Prostate gland (tissue), 2 donors: ENCODE measurements around the gene CCL4.

Source experiments
- CTCF ChIP-seq, 4 experiments: fragments of 200-600 bp in 2 of 4; fragments of 450-650 bp in 2 of 4; sonication (generic) in 2 of 4; IDR thresholded peaks; 1 replicate in 3 of 4; 2 replicates in 1 of 4; pipeline ENCODE4 v1.5.1; 2016 to 2019; ENCODE audit warnings: antibody characterized with exemption in 4 of 4, mild to moderate bottlenecking in 2 of 4, moderate library complexity in 2 of 4
- POLR2AphosphoS5 ChIP-seq: sonication (generic); formaldehyde crosslinking; IDR thresholded peaks from one replicate; pipeline ENCODE4 v1.6.1; 2017; ENCODE audit warnings: antibody characterized with exemption

GRCh38 chr17:36120221-36120620 lies 16.6 kb downstream of the CCL4 start:
- TF ChIP-seq CTCF (IDR thresholded peaks at IDR 0.05) (no peak), POLR2AphosphoS5 (no peak)
